ENCODE results near the gene FMO5.

Gene FMO5, protein sequence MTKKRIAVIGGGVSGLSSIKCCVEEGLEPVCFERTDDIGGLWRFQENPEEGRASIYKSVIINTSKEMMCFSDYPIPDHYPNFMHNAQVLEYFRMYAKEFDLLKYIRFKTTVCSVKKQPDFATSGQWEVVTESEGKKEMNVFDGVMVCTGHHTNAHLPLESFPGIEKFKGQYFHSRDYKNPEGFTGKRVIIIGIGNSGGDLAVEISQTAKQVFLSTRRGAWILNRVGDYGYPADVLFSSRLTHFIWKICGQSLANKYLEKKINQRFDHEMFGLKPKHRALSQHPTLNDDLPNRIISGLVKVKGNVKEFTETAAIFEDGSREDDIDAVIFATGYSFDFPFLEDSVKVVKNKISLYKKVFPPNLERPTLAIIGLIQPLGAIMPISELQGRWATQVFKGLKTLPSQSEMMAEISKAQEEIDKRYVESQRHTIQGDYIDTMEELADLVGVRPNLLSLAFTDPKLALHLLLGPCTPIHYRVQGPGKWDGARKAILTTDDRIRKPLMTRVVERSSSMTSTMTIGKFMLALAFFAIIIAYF

DNA sequence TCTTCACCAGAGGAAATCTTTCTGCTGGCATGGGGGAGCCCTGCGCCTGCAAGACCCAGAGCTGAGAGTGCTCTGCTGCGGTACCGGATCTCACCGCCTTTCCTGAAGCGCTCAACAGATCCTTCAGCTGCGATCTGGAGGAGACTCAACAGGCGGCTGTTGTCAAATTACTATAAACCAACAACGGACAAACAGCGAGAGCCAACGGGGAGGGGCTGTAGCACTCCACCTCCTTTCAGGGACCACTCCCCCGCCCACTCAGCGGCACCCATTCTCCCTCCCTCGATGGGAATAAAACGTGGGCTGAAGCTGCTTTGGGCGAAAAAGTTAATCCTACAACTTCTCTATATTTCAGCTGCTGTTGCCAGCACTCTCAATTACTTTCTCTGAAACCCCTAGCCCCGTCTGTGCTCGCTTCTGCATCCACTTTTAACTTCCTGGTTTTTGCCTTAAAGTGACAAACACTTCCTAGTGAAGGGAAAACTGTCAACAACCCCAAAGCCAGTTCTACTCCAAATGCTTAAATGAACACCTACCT, at the start of gene FMO5:
Gene FMO5 (minus strand): TSS at position 147 of the 538 bp plus-strand sequence. CDS start 310 bp downstream, outside the sequence.
- peak in 44 of 58 donors; percentile 2 to 53 (median 17) for DNase-seq

DNA sequence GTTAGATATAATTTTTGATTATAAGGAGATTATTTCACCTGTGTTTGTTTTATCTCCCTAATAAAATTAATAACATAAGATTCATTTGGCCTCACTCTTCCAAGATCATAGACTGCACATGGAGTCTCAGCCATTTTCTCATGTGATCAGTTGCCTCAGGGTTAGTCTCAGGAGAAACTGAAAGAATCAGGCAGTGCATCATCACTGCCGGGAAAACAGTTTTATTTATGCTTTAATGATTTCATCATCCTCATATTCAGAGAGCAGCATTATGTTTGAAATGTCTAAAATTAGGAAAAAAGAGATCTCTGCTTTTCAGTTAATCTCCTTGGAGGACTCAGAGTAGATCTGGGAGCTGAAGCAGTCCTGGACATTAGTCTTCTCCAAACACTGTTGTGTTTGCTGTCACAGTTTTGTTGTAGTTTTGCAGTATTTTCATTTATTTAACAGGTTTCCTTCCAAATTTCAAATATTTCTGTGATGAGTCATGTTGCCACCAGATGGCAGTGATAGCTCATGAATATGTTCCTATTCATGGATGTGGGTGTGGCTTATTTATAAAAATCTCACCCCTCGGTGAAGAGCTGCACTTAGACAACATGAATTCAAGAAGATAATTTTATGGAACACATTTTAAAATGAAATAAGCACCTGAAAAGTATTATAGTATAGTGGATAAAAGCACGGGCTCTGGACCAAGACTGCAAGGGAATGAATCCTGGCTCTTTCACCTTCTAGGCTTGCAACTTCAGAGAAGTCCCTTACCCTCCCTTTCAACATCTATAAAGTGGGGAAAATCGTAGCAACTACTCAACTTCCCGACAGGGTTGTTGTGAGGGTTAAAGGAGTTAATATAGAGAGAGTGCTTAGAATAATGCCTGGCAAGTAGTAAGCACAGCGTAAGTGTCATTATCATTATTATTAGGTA, 48.5 kb upstream of the FMO5 start:
- peak in 8 of 58 donors; percentile 1 to 48 (median 14) for DNase-seq

DNA sequence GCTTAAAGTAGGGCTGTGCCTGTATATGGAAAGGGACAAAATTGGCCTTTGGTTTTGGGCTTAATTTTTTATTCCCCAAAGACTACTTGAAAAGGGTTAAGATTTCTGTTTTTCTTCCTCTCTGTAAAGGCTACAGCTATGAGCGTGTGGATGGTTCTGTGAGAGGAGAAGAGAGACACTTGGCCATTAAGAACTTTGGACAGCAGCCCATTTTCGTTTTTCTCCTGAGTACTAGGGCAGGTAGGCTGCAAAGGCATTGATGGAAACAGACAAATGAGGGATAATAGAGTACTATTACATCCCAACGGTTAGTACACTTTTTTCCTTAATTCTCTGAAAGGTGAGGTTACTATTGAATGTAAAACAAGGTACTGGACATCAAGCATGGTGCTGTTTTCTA, 46.9 kb upstream of the FMO5 start:
- no peak for DNase-seq

DNA sequence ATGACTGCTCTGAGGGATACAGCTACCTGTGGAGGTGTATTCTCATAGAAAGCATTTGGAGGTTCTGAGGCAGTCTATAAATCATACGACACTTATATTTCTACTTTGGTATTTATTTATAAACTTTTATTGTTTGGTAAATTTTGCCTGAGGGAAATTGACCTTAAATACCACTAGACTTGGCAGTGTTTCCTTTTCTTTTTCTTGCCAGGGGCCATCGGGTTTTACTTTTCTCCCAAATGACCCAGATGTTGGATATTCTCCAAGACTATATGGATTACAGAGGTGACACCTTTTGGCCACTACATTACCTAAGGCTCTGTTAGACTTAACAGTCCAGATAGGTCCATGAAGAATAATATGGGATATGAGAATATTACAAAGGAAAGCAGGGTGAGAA, 45.6 kb upstream of the FMO5 start:
- DNase-seq = no peak

DNA sequence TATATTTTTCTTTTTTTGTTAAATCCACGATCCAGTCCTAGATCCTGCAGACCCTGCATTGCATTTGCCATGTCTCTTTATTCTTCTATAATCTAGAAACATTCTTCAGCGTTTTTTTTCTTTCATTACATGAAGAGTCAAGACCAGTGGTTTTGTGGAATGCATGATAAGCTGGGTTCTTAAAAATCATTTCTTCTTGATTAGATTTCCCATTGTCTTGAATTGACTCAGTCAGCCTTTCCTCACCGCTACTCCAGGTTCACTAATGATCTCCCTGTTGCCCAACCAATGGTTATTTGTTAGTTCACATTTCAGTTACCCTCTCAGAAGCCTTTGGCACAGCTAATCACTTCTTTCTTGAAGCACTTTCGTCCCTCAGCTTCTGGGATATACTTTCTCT, 42.6 kb upstream of the FMO5 start:
- no peak for DNase-seq

DNA sequence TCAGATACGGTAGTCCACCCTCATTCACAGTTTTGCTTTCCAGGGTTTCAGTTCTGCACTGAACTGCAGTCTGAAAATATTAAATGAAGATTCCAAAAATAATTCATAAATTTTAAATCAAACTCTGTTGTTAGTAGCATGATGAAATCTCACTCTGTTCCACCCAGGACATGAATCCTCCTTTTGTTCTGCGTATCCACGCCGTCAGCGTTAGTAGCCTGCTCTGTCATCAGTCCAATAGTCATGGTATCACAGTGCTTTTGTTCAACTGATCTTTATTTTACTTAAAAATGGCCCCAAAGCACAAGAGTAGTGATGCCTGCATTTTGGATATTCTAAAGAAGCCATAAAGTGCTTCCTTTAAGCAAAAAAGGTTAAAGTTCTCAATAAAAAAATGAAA, 41.2 kb upstream of the FMO5 start:
- DNase-seq = peak in 18 of 58 donors; percentile 1 to 46 (median 12)

DNA sequence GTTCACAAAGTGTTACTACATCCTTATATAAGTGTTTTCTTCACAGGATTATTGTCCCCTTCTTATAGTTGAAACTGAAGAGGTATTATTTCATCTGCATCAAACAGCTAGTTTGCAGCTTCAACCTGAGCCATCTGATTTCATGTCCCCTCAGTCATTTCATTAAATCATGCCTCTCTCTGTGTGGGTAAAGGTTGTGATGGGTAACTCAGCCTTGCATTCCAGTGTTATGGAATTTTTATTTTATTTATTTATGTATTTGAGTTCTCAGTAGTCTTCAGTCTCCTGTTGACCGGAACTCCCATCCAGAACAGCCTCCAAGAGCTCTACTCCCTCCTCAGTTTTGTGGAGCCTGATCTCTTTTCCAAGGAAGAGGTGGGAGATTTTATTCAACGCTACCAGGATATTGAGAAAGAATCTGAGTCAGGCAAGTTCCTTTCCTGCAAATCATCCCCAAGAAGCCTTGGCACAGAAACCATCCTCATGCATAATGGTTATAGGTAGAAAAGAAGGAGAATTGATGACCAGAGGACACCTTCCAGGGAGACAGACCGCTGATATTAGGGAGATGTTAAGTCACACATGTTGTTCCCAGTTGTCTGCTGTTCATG, 39.1 kb upstream of the FMO5 start:
- no peak for DNase-seq

DNA sequence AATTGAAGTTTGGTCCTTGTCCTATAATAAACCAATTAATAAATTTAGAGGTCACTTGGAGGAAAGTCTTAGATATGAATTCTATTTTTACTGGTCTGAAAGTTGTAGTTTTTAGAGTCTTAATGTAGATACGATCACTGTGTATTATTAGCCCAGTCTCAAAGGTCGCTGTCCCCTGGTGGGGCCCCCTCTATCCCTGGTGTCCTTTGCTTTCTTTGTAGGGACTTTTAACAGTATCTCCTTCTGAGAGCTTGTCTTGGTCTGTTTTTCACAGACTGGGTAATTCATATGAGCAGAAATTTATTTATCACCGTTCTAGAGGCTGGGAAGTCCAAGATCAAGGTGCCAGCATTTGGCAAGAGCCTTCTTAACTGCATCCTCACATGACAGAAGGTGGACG, 35.8 kb upstream of the FMO5 start:
- no peak for DNase-seq

DNA sequence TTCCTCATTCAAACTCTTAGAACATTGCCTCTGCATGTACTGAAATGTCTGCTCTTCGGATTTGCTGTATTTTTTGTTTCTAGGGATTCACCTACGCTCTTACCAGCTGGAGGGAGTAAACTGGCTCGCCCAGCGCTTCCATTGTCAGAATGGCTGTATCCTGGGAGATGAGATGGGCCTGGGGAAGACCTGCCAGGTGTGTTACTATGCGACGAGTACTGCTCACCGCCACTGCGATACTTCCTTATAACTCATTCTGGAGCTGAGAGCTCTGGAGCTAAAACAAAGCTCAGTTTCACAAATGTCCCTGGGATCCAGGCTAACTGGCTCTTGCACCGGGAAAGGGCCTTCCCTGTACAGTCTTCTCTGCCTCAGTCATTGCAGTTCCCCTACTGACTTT, 27.4 kb upstream of the FMO5 start:
- no peak for DNase-seq

DNA sequence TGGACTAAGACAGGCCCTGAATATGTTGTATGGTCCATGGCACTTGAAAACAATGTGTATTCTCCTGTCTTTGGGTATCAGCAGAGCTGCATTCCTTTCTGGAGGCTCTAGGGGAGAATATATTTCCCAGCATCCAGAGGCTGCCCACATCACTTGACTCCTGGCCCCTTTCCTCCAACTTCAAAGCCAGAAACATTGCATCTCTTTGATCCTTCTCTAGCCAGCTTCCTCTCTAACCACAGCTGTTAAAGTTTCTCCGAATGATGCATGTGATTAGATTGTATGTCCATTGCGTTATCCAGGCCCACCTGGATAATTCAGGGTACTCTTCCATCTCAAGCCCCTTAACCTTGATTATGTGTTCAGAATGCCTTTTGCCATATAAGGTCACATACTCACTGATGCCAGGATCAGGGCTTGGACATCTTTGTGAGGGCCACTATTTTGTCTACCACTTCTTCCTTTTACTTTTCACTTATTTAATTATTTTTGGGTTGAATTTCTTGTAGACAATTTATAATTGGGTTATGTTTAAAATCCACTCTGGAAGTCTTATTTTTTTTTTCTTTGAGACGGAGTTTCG, 22.6 kb upstream of the FMO5 start:
- no peak for DNase-seq

DNA sequence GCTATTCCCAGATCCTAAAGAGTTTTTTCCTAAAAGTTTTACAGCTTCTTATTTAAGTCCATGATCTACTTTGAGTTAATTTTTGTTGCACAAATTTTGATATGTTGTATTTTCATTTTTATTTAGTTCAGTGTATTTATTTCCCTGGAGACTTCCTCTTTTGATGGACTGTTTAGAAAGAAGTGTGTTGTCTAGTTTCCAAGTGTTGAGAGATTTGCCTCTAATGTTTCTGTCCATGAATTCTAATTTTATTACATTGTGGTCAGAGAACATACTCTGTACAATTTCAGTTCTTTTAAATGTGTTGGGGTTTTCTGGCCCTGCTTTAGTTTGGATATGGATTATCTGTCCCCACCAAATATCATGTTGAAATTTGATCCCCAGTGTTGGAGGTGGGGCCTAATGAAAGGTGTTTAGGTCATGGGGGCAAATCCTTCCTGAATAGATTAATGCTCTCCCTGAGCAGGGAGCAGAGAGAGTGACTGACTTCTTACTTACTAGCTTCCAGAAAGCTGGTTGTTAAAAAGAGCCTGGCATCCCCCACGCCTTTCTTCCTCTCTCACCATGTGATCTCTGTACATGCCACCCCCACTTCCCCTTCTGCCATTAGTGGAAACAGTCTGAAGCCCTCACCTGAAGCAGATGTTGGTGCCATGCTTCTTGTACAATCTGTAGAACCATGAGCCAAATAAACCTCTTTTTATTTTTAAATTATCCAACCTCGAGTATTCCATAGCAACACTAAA, 21.9 kb upstream of the FMO5 start:
- DNase-seq = peak in 3 of 58 donors; percentile 6 to 16 (median 10)

DNA sequence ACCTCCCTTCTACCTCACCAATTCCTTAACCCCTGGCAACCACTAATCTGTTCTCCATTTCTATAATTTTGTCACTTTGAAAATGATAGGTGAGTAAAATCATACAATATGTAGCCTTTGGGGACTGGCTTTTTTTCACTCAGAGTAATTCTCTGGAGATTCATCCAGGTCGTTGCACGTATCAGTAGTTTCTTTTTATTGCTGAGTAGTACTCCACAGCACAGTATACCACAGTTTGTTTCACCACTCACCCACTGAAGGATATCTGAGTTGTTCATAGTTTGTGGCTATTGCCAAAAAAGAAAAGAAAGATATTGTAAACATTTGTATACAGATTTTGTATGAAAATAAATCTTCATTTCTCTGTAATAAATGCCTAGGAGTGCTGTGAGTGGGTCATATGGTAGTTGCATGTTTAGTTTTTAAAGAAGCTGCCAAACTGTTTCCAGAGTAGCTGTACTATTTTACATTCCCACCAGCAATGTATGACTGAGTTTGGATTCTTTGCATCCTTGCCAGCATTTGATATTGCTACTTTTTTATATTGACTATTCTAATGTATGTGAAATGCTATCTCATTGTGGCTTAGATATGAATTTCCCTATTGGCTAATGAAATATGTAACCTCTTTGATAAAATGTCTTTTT, 21.0 kb upstream of the FMO5 start:
- no peak for DNase-seq

DNA sequence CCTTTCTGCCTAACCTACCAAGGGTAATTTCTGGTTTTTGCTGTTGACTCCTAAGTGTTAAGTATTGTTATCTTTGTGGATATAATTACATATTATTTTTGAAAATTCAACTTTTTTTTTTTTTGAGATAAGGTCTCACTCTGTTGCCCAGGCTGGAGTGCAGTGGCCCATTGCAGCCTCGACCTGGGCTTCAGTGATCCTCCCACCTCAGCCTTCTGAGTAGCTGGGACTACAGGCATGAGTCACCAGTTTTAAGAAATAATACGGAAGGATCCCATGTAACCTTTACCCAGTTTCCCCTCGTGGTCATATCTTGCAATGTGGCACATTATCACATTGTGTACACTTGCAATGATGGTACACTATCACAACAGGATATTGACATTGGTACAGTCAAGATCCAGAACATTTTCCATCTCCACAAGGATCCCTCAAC, 20.5 kb upstream of the FMO5 start:
- DNase-seq = no peak

DNA sequence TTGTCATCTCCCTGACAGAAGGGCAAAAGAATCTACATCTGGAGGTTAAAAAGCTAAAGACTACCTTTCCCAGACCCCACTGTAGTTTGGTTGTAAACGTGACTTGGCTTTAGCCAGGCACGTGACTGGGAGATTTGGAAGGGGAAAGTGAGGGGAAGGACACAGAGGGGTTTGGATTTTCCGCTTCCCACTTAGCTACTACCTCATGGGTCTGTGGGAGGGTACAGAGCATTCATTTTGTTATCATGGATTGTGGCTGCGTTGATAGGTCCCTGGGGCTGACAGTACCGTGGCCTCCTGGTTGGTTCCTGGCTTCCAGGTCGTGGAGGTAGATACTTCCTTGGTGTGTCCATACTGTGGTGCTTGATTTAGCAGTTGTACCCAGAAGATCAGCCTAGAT, 20.0 kb upstream of the FMO5 start:
- no peak for DNase-seq

DNA sequence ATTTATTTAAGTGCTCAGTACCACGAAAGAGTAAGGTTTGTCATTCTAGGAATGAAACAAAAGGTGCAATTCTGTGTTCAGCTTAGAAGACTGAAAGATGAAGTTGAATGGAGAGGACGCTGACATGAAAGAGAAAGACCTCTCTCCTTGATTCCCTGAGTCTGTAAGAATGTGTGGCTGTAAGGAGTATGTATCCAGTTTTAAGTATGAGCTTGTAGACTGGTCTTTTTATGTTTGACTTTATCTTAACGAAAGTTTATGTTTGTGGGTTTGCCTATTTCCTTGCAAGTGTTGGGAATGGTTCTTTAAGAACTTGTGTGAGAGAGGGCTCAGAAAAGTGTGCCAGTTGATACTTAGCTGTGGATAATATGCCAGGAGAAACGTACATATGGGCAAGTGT, 18.7 kb upstream of the FMO5 start:
- no peak for DNase-seq

DNA sequence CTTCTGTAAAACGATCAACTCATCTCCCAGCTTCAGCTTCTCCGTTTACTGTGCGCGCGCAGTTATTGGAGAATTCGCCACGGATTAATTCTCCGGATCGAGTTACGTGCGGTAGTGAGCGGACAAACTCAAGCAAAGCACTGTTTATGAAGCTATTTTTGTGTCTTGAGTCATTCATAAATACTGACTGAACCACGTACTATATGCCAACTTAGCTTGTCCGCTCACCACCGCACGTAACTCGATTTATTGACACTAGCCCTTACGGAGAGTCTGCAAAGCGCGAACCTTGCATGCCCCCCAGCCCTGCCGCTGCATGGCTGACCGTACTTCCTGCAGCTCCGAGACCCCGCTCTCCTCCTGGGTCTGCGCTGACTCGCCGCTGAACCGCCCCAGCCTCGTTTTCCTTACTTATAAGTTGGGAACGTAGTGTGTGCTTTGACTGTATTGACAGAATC, 18.1 kb upstream of the FMO5 start:
- peak in 25 of 58 donors; percentile 6 to 58 (median 40) for DNase-seq

DNA sequence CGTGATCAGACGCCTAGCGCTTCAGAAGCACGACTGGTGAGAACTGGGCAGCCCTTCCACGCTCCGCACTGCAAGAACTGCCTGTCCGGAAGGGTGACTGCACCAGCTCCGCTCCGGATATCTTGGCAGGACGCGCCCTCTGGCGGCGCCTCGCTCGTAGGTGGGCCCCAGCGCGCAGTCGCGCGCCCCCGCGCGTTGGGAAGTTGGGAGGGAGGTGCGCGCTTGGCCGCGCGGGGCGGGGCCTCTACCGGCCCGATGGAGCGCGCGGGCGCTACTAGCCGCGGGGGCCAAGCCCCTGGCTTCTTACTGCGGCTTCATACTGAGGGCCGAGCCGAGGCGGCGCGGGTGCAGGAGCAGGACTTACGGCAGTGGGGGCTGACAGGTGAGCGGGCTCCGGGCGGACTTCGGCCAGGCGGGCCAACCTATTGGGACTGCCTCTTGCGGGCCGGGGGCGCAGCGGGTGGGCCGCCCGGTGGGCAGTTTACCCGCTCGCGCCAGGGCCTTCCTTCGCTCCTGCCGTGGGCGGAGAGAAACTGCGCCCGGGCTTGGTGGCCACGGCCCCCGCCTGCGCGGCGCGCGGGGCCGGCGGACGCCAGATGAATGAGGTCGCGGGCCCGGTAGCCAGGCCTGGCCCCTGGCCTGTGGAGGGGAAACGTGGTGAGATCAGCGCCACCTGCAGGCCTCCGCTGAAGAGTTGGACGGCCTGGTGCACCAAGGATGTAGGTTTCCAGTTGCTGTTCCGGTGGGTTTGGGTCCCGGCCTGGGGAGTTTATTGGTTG, 17.5 kb upstream of the FMO5 start, which contains the start of gene CHD1L:
Gene CHD1L (plus strand): TSS at position 236 of the 779 bp plus-strand sequence. CDS start 20 bp downstream, at position 256.
- DNase-seq = peak; percentile 23 to 95 (median 88)

DNA sequence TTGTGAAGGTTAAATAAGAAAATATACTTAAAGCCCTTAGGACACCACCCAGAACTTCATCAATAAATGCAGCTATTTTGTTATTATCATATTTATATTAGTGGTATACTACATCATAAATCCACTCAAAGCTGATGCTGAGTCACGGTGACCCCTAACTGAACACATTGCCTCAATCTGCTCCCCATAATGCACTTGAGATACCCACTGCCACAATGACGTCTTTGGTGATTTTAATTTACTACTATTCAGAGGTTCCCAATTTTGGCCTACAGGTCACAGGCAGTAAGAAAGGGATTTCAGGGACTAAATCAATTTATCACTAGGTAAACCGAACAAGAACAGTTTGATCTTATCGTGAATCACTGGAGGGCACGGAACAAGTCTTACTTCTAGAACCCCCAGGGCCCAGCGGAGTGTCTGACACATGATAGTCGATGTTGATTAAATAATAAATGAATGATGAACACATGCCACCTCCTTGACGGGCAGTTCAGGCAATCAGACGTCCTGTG, 16.9 kb upstream of the FMO5 start:
- no peak for DNase-seq
